HCT116 (cell line): ENCODE data around the gene EMC10. TPM values are rescaled to one million over a fixed set of nuclear protein-coding genes. Genes with fewer than 3 reads are reported as not detected.

Experiments used
- ATAC-seq: fragments of 200-7000 bp; cut with Tn5 transposase; 2 replicates; pipeline ENCODE4 v1.9.1; 2020; ENCODE audit warnings: mild to moderate bottlenecking, moderate library complexity
- BruUV-seq: library from RNA; stranded (reverse); fragments of 400-500 nt; replicated peaks from 2 replicates; lab custom pipeline; 2021; lab: Mats Ljungman, UMichigan
- CTCF ChIA-PET: fragments of 300-600 bp; sonication (Branson Sonifier 250); formaldehyde crosslinking; loops from one replicate; lab custom pipeline; 2021; ENCODE audit warnings: antibody characterized with exemption; lab: Charles Lee
- POLR2A ChIA-PET: fragments of 300-600, 350-600 bp; sonication (Branson Sonifier 250); formaldehyde crosslinking; loops from one replicate; lab custom pipeline; 2021; ENCODE audit warnings: antibody characterized with exemption; lab: Charles Lee
- RAD21 ChIA-PET, 2 experiments: fragments of 300-600 bp; sonication (Branson Sonifier 250); formaldehyde crosslinking; loops; one replicate each; lab custom pipeline; 2023; ENCODE audit warnings: low total read pairs in 2 of 2; ENCODE audit not compliant: uncharacterized antibody in 2 of 2, unreplicated experiment in 2 of 2, low non-redundant PET in 1 of 2; lab: Charles Lee
- DNase-seq: peaks from one replicate; pipeline ENCODE4 v3.0.0-alpha.2; 2010; ENCODE audit warnings: low read depth, low spot score
- H2AFZ ChIP-seq: fragments of 200-600 bp; shearing (Covaris generic), sonication (generic); 2 replicates; pipeline ENCODE4 v1.6.1; 2017; ENCODE audit warnings: low read depth, mixed run types, mixed read lengths, antibody characterized with exemption, low read length; ENCODE audit not compliant: poor library complexity, severe bottlenecking
- H3K27ac ChIP-seq: 2 replicates; pipeline ENCODE4 v1.5.1; 2012; ENCODE audit warnings: low read depth, low read length
- H3K27me3 ChIP-seq: fragments of 200-600 bp; sonication (generic); 2 replicates; pipeline ENCODE4 v1.6.1; 2016; ENCODE audit warnings: mixed run types, low read length, mixed read lengths; ENCODE audit not compliant: insufficient read depth
- H3K36me3 ChIP-seq, 2 experiments: fragments of 200-500 bp in 1 of 2; fragments of 200-600 bp in 1 of 2; sonication (Bioruptor generic) in 1 of 2; sonication (generic) in 1 of 2; 2 replicates each; pipeline versions ENCODE4 v1.5.1 to v1.6.1; 2014 to 2016; ENCODE audit warnings: low read length in 2 of 2, inconsistent platforms in 1 of 2, mixed read lengths in 1 of 2, mixed run types in 1 of 2; ENCODE audit not compliant: insufficient read depth in 2 of 2, control insufficient read depth in 1 of 2
- H3K4me1 ChIP-seq, 2 experiments: fragments of 200-600 bp in 1 of 2; sonication (generic) in 1 of 2; 2 replicates each; pipeline versions ENCODE4 v1.5.1 to v1.6.1; 2012 to 2017; ENCODE audit warnings: low read length in 2 of 2, inconsistent platforms in 1 of 2, mild to moderate bottlenecking in 1 of 2, mixed read lengths in 1 of 2, mixed run types in 1 of 2, moderate library complexity in 1 of 2; ENCODE audit not compliant: insufficient read depth in 2 of 2, control insufficient read depth in 1 of 2
- H3K4me2 ChIP-seq: fragments of 200-600 bp; sonication (generic); 2 replicates; pipeline ENCODE4 v1.6.1; 2017; ENCODE audit warnings: mixed run types, low read length, mixed read lengths
- H3K4me3 ChIP-seq, 2 experiments: fragments of 200-600 bp in 1 of 2; sonication (generic) in 1 of 2; replicated peaks in 1 of 2; 2 replicates each; pipeline ENCODE4 v1.5.1; 2011 to 2016; ENCODE audit warnings: low read length in 2 of 2, control low read depth in 1 of 2, low read depth in 1 of 2, mild to moderate bottlenecking in 1 of 2, mixed read lengths in 1 of 2, mixed run types in 1 of 2
- H3K79me2 ChIP-seq: fragments of 200-600 bp; sonication (generic); 2 replicates; pipeline ENCODE4 v1.6.1; 2017; ENCODE audit warnings: mild to moderate bottlenecking, mixed run types, low read length, moderate library complexity, mixed read lengths; ENCODE audit not compliant: insufficient read depth
- H3K9ac ChIP-seq: fragments of 200-600 bp; sonication (generic); 2 replicates; pipeline ENCODE4 v1.6.1; 2016; ENCODE audit warnings: low read length, mixed read lengths
- H3K9me2 ChIP-seq: fragments of 200-600 bp; sonication (generic), shearing (Covaris generic); 2 replicates; pipeline ENCODE4 v1.6.1; 2017; ENCODE audit warnings: mixed run types, mild to moderate bottlenecking, moderate library complexity; ENCODE audit not compliant: insufficient read depth
- H3K9me3 ChIP-seq, 2 experiments: fragments of 200-500 bp in 1 of 2; fragments of 200-600 bp in 1 of 2; sonication (Bioruptor generic) in 1 of 2; sonication (generic) in 1 of 2; 2 replicates each; pipeline ENCODE4 v1.6.1; 2014 to 2017; ENCODE audit warnings: low read length in 2 of 2, mixed read lengths in 2 of 2, inconsistent platforms in 1 of 2, low read depth in 1 of 2, mild to moderate bottlenecking in 1 of 2, mixed run types in 1 of 2, moderate library complexity in 1 of 2; ENCODE audit not compliant: control insufficient read depth in 1 of 2, insufficient read depth in 1 of 2
- H4K20me1 ChIP-seq: fragments of 200-600 bp; sonication (generic), shearing (Covaris generic); 2 replicates; pipeline ENCODE4 v1.6.1; 2017; ENCODE audit warnings: mixed run types, mild to moderate bottlenecking, moderate library complexity; ENCODE audit not compliant: insufficient read depth
- CBX3 ChIP-seq: IDR thresholded peaks from 2 replicates; pipeline ENCODE4 v1.6.1; 2012; ENCODE audit warnings: low read depth
- EGR1 ChIP-seq: IDR thresholded peaks from 2 replicates; pipeline ENCODE4 v1.6.1; 2012; ENCODE audit warnings: low read depth
- EZH2 ChIP-seq: fragments of 200-600 bp; sonication (generic); IDR thresholded peaks from 2 replicates; pipeline ENCODE4 v1.6.1; 2017; ENCODE audit warnings: antibody characterized with exemption, mixed run types
- FOSL1 ChIP-seq: IDR thresholded peaks from 2 replicates; pipeline ENCODE4 v1.6.1; 2012; ENCODE audit warnings: low read depth
- POLR2A ChIP-seq: IDR thresholded peaks from 2 replicates; pipeline ENCODE4 v1.7.0; 2011; ENCODE audit warnings: borderline replicate concordance; ENCODE audit not compliant: insufficient read depth, insufficient read length; ENCODE audit errors: extremely low read depth
- RAD21 ChIP-seq: IDR thresholded peaks from 2 replicates; pipeline ENCODE4 v1.6.1; 2012; ENCODE audit warnings: low read depth, mild to moderate bottlenecking
- SP1 ChIP-seq: IDR thresholded peaks from 2 replicates; pipeline ENCODE4 v1.6.1; 2012; ENCODE audit warnings: low read depth
- SRF ChIP-seq: IDR thresholded peaks from 2 replicates; pipeline ENCODE4 v1.6.1; 2012; ENCODE audit warnings: low read depth
- ZFX ChIP-seq: fragments of 450-650 bp; IDR thresholded peaks from 2 replicates; pipeline ENCODE4 v1.6.1; 2017
- ZNF274 ChIP-seq: fragments of 200-500 bp; sonication (Bioruptor generic); IDR thresholded peaks from 2 replicates; pipeline ENCODE4 v1.6.1; 2014; ENCODE audit warnings: mild to moderate bottlenecking, low read depth, low read length, inconsistent platforms
- intact Hi-C: fragments of 100-400 bp; cut with micrococcal nuclease; formaldehyde crosslinking; loops from 2 replicates; pipeline ENCODE4 v1.10.0; 2022
- total RNA-seq: library from RNA; stranded (reverse); gene quantifications from one replicate; pipeline ENCODE4 v1.2.1, GENCODE V29; 2021; ENCODE audit not compliant: unreplicated experiment
- TF ChIP-seq, protein P1 (sequence below), 3 experiments: fragments of 200-600 bp in 1 of 3; sonication (generic) in 1 of 3; IDR thresholded peaks in 2 of 3; conservative IDR thresholded peaks in 1 of 3; 2 replicates each; pipeline ENCODE4 v1.5.1; 2012 to 2017; ENCODE audit warnings: low read depth in 2 of 3, low read length in 2 of 3, antibody characterized with exemption in 1 of 3, borderline replicate concordance in 1 of 3, control low read depth in 1 of 3, mild to moderate bottlenecking in 1 of 3, mixed read lengths in 1 of 3, mixed run types in 1 of 3, moderate library complexity in 1 of 3; ENCODE audit not compliant: insufficient read depth in 1 of 3
- TF ChIP-seq, protein P2 (sequence below): IDR thresholded peaks from 2 replicates; pipeline ENCODE4 v1.6.1; 2012
- TF ChIP-seq, protein P3 (sequence below): IDR thresholded peaks from 2 replicates; pipeline ENCODE4 v1.6.1; 2012; ENCODE audit warnings: low read depth

EMC10 gene
- total RNA-seq, 1 experiment from 2014 or later, result 92.4 TPM

- Histone ChIP-seq H3K4me2 (no peak overlapping the region), H3K4me1 (peaks cover 7 to 8% of the 10 kb centered on the region in 2 experiments), H3K9me3 (peaks cover 3 to 12% of the 10 kb centered on the region in 2 experiments; a peak in 1 of 4 replicates), H3K9me2 (no peaks in the 10 kb centered on the region), H2AFZ (no peak overlapping the region), H3K4me3 (no peak overlapping the region), H4K20me1 (no peaks in the 10 kb centered on the region), H3K27me3 (no peaks in the 10 kb centered on the region), H3K79me2 (no peaks in the 10 kb centered on the region), H3K9ac (no peak overlapping the region), H3K27ac (no peak overlapping the region), H3K36me3 (peaks cover 6 to 21% of the 10 kb centered on the region in 2 experiments; a peak in 2 of 4 replicates)
- no TSS peak for BruUV-seq
- ChIA-PET POLR2A (no interaction called here), CTCF (no interaction called here), RAD21 (no interaction called here)
- peak; percentile 80 for DNase-seq
- ATAC-seq, result peak; percentile 73
- intact Hi-C loops, result no loop called here
- TF ChIP-seq, protein P1, sequence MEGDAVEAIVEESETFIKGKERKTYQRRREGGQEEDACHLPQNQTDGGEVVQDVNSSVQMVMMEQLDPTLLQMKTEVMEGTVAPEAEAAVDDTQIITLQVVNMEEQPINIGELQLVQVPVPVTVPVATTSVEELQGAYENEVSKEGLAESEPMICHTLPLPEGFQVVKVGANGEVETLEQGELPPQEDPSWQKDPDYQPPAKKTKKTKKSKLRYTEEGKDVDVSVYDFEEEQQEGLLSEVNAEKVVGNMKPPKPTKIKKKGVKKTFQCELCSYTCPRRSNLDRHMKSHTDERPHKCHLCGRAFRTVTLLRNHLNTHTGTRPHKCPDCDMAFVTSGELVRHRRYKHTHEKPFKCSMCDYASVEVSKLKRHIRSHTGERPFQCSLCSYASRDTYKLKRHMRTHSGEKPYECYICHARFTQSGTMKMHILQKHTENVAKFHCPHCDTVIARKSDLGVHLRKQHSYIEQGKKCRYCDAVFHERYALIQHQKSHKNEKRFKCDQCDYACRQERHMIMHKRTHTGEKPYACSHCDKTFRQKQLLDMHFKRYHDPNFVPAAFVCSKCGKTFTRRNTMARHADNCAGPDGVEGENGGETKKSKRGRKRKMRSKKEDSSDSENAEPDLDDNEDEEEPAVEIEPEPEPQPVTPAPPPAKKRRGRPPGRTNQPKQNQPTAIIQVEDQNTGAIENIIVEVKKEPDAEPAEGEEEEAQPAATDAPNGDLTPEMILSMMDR (IDR thresholded peaks at IDR 0.05 in 2 of 3, conservative IDR thresholded peaks at IDR 0.05 in 1 of 3; ENCODE audit: borderline replicate concordance in 1 of 3, insufficient read depth in 1 of 3, low read depth in 2 of 3, low read length in 2 of 3), result peak; percentile 74 to 95 (median 77)
- TF ChIP-seq EZH2 (no peak), CBX3 (peak; percentile 64; the same call in 1 of the 2 replicates)
Measured at GRCh38 chr19:50486823-50487515, 10.7 kb downstream of the EMC10 start.

GRCh38 chr19:50488389-50489194, 12.3 kb downstream of the EMC10 start:
- ATAC-seq, result no peak
- H3K9me2 ChIP-seq, result no peaks in the 10 kb centered on the region
- H3K4me2 ChIP-seq, result no peak overlapping the region
- H2AFZ ChIP-seq, result no peak overlapping the region
- ChIA-PET CTCF (no interaction called here), RAD21 (interaction anchor here in 1 of 2 experiments (0.6 kb wide), 1 partner anchor 69 kb away, joined by 3 read pairs; no protein-coding TSS in a partner anchor), POLR2A (no interaction called here)
- H3K9ac ChIP-seq, result no peak overlapping the region
- no peak overlapping the region for H3K27ac ChIP-seq
- H3K9me3 ChIP-seq, result peaks cover 3 to 12% of the 10 kb centered on the region in 2 experiments; a peak in 1 of 4 replicates
- DNase-seq, result no peak
- no peaks in the 10 kb centered on the region for H3K79me2 ChIP-seq
- intact Hi-C loops, result no loop called here
- H3K27me3 ChIP-seq, result no peaks in the 10 kb centered on the region
- peaks cover 3 to 6% of the 10 kb centered on the region in 2 experiments; a peak in 1 of 4 replicates for H3K36me3 ChIP-seq
- H3K4me3 ChIP-seq, result no peak overlapping the region
- H4K20me1 ChIP-seq, result no peaks in the 10 kb centered on the region
- BruUV-seq, result no TSS peak
- H3K4me1 ChIP-seq, result peaks cover 12 to 16% of the 10 kb centered on the region in 2 experiments
- TF ChIP-seq SP1, result no peak
- TF ChIP-seq SRF, result no peak
- no peak for TF ChIP-seq FOSL1
- TF ChIP-seq POLR2A, result no peak
- no peak for TF ChIP-seq ZNF274
- TF ChIP-seq, protein P2, sequence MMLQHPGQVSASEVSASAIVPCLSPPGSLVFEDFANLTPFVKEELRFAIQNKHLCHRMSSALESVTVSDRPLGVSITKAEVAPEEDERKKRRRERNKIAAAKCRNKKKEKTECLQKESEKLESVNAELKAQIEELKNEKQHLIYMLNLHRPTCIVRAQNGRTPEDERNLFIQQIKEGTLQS, result no peak
- no peak for TF ChIP-seq ZFX
- TF ChIP-seq, protein P3, sequence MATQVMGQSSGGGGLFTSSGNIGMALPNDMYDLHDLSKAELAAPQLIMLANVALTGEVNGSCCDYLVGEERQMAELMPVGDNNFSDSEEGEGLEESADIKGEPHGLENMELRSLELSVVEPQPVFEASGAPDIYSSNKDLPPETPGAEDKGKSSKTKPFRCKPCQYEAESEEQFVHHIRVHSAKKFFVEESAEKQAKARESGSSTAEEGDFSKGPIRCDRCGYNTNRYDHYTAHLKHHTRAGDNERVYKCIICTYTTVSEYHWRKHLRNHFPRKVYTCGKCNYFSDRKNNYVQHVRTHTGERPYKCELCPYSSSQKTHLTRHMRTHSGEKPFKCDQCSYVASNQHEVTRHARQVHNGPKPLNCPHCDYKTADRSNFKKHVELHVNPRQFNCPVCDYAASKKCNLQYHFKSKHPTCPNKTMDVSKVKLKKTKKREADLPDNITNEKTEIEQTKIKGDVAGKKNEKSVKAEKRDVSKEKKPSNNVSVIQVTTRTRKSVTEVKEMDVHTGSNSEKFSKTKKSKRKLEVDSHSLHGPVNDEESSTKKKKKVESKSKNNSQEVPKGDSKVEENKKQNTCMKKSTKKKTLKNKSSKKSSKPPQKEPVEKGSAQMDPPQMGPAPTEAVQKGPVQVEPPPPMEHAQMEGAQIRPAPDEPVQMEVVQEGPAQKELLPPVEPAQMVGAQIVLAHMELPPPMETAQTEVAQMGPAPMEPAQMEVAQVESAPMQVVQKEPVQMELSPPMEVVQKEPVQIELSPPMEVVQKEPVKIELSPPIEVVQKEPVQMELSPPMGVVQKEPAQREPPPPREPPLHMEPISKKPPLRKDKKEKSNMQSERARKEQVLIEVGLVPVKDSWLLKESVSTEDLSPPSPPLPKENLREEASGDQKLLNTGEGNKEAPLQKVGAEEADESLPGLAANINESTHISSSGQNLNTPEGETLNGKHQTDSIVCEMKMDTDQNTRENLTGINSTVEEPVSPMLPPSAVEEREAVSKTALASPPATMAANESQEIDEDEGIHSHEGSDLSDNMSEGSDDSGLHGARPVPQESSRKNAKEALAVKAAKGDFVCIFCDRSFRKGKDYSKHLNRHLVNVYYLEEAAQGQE, result no peak
- no peak for TF ChIP-seq RAD21
- TF ChIP-seq EZH2, result no peak
- no peak for TF ChIP-seq EGR1
